HG03064 (cell line): Measurements from ENCODE around the gene CHL1.

Source experiments
- ATAC-seq: cut with Tn5 transposase; IDR thresholded peaks from one replicate; pipeline ENCODE4 v1.9.1; 2021; ENCODE audit warnings: low read depth; ENCODE audit not compliant: unreplicated experiment

CHL1 gene

DNA sequence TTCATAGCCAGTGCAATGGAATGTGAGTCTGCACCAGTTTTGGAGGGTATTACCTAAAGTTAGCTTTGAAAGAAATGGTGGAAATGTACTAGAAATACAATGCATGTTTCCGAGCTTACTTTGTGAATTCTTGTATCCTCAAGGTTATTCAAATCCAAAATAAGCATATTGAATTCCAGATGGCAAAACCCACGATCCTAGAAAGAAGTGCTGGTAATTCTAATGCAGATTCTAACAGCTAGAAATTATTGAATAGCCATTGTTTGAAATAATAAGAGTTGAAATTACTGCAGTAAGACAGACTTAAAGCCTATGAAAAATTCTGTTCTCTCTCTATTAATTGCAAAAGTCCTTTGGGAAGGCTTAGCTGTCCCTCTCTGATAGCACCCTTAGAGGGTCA lies 258.4 kb downstream of the CHL1 start:
- no peak for ATAC-seq

GRCh38 chr3:458124-458523 lies 261.6 kb downstream of the CHL1 start:
- ATAC-seq: no peak

DNA sequence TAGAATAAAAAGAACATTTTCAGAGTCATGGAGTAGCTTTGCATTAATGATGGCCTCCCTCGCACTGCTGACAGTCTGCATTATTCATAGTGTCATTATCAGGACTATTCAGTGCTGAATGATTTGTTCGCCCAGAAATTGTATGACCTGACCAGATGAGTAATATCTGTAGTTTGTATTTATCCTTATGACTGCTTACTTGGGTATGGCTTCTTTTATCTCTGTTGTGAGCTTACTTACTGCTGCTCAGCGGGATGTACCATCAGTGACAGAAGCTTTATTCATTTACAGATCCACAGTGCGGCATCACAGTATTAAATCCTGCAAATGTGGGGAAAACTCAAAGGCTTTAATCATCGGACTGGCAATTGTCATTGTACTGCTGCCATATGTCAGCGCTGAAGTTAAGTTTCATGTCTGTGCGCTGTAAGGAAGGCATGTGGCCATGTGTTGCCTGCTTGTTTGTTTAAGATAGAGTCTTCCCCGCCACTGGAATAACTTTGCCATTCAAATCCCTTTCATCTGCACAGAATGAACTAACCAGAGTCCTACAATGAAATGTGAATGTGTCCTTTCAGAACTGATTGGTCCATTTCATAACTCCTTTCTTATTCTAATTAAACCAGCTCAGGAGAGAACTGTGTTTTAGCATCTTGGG lies 262.2 kb downstream of the CHL1 start:
- ATAC-seq: no peak
